HEK293T (cell line): Measurements from ENCODE around the gene ST6GALNAC5.

Experiments
- FOXA1 ChIP-seq: fragments of 450-650 bp; IDR thresholded peaks from 2 replicates; pipeline ENCODE4 v1.6.1; 2016; ENCODE audit warnings: mild to moderate bottlenecking
- PKNOX1 ChIP-seq: fragments of 450-650 bp; IDR thresholded peaks from 2 replicates; pipeline ENCODE4 v1.6.1; 2016

GRCh38 chr1:77031106-77031662, 163.9 kb downstream of the ST6GALNAC5 start:
- TF ChIP-seq FOXA1 = no peak
- TF ChIP-seq PKNOX1 = no peak
